CD4-positive, alpha-beta T cell treated with Interleukin-15 for 1 hour (primary cell): ENCODE results near the gene ANKS3.

Experiments
- DNase-seq: peaks from one replicate; pipeline ENCODE4 v3.0.0-alpha.2; 2020

The ANKS3 gene

DNA sequence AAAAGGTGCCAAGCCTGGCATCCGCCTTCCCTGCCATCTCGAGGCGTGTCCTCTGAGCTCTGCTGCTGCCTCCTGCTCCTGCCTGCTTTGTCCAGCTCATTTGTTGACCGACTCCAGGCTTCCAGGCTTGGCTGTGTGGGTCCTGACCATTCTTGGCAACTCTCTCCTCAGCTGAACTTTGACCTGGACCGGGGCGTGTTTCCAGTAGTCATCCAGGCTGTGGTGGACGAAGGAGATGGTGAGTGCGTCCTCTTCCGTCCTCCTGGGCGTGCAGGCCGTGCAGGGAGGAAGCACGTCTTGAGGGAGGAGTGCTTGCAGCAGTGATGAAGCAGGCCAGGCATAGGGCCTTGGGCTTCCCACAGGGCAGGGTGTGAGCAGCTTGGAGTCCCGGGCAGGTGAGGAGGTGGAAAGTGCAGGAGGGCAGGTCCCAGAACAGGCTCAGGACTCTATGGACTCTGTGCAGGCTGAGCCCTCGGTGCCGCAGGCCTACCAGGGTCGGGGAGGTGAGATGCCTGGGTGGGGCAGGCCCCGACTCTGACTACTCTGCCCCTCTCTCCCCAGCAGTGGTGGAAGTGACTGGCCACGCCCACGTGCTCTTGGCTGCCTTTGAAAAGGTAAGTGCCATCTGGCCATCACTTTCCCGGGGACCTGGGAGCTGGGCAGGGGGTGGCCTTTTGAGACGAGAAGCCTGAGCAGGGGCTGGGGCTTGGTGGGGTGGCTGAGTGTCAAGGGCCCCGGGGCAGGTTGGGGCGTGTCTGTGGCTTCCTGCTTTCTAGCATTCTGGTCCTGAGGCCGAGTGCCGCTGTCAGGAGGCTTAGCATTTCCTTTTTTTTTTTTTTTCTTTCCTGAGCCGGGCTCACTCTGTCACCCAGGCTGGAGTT is 69.3 kb downstream of the ANKS3 start:
- DNase-seq: peak; percentile 54

DNA sequence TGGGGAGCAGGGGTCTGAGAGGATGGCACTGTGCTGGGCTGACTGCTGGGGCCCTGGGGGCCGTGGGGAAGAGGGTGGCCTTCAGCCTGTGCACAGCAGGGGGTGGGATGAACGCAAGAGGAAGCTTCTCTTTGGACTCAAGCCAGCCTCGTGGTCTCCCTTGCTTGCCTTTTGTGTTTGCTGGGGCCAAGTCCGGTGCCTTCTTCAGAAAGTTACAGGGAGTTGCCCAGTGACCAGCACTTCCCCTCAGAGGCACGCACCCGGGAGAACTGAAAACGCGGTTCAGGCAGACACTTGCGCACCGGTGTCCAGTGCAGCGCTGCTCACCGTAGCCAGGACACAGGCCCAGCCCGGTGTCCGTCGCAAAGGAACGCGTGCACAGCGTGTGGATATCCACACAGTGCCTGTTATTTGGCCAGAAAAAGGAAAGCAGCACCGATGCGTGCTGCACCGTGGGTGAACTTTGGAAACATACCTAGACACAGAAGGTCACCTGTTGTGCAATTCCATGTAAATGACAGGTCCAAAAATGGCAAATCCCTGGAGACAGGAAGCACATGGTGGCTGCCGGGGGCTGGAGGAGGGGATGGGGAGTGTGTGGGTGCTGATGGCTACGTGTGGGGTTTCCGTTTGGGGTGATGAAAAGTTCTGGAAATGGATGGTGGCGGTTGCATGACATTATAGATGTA is 70.2 kb downstream of the ANKS3 start:
- DNase-seq: peak; percentile 66

DNA sequence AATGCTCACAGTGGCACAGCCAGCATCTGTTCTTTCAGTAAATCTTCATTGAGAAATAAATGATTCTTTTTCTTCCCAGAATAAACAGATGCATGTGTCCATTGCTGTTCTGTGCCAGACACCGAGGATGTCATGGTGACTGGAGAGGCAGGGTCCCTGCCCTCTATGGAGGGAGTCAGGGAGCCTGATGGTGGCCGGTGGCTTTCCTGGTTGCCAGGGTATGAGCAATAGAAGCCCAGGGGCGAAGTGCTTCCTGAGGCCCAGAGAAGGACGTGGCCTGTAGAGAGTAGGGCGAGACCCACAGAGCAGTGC is 70.7 kb downstream of the ANKS3 start:
- no peak for DNase-seq

DNA sequence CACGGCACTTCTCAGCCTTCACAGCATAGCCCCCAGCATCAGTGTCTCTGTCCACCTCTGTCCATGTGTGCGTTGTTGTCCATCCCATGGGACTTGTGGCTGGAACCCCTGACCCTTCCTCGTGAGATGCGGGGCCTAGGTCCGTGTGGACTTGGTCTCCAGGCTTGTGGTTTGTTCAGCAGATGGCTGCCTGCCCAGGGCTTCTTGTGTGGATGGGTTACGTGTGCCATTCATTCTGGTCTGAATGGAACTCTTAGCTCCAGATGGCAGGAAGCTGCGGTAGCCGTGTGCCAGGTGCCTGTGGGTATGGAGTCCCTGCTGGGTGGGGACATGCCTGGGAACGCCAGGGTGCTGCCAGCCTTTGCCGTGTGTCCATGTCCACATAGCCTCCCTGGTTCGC is 72.4 kb downstream of the ANKS3 start:
- no peak for DNase-seq

DNA sequence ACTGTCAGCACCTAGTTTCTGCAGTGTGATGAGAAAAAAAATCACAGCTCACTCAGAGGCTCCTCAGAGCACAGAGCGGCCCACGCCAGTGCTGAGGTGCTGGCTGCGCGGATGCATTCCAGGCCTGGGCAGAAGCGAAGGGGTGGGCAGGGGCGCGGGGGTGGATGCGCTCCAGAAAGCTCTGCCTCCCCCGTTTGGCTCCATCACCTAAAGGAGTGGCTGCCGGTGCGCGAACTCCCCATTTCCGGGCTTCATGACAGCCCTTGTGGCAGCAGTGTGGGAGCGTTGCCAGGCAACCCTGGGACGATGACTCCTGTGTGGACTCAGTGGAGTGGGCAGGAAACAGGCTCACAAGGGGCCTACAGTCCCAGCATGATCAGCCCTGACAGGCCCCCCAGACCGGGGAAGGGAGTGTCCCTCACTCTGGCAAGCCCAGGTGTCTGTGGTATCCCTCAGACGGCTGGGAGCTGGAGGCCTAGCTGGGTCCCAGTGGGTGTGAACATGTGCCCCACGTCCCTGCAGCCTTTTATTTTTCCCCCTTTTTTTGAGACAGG is 73.5 kb downstream of the ANKS3 start:
- DNase-seq: peak; percentile 55

DNA sequence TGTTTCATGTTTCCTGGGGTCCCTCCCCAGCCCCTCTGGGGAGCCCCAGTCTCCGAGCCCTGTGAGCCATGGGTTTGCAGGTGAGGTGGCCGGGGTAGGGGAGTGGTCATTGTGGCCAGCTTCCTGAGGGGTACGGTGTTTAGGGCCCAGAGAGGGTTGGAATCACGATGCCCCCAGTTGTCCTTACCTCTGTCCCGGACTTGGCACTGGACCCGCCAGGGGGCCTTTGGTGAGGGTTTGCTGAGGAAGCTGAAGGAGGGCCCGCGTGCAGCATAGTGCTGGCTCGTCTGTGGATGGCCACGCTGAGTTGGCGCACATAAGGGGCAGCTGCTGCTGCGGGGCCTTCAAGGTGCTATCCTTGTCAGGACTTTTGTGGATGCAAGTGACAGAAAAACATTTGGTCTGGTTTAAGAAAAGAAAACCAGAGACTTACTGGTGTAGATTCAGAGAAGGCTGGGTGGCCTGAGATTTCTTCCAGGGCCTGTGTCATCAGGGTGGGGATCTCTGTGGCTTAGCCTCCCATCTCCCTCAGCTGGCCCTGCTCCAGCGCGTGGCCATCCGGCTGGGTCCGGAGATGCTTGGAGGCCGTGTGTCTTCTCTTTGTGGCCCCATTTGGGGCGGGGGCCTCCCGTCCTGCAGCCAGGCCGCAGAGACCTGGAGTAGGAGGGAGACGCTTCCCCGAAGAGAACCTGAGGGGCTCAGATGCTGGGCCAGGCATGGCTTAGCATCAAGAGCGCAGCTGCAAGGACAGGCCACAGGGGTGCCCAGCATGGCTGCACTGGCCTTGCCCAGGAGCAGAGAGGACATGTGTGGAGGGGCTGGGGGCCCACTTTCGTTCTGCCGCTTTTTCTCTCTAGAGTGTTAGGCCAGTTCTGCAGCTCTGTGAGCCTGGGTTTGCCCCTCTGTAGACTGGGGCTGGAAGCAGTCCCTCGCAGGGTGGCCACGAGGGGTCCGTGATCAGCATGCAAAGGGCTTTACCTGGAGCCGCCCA is 74.4 kb downstream of the ANKS3 start:
- no peak for DNase-seq

DNA sequence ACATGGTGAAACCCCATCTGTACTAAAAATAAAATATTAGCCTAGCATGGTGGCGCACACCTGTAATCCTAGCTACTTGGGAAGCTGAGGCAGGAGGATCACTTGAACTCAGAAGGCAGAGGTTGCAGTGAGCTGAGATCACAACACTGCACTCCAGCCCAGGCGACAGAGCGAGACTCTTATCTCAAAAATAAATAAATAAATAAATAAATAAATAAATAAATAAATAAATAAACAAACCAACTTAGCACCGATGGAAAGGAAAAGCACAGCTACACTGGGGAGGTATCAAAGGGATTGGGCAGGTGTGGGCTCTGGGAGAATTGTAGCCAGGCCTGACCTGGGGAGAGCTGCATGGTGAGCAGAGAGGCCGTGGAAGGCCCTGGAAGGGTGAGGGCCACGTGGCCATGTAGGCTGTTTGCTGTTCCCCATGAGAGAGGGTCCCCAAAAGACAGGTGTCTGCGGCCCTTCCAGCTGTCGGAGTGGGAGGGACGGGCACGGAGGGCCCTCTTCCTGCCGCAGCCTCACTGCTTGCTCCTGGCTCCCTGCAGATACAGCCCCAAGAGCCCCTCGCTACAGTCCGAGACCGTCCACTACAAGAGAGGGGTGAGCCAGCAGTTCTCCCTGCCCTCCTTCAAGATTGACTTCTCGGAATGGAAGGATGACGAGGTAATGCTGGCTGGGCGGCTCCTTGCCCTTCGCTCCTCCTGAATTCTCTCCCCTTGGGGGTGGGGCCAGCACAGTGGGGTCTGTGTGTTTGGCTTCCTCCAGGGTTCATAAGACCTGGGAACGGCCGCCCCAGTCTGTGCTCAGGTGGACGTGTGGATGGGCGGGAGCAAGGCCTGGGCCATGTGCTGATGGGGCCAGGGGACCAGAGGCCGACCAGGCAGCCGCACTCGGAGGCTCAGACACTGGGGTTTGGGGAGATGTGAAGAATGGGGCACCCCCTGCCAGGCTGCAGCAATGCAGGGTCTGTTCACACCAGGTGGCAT is 77.1 kb downstream of the ANKS3 start:
- no peak for DNase-seq

DNA sequence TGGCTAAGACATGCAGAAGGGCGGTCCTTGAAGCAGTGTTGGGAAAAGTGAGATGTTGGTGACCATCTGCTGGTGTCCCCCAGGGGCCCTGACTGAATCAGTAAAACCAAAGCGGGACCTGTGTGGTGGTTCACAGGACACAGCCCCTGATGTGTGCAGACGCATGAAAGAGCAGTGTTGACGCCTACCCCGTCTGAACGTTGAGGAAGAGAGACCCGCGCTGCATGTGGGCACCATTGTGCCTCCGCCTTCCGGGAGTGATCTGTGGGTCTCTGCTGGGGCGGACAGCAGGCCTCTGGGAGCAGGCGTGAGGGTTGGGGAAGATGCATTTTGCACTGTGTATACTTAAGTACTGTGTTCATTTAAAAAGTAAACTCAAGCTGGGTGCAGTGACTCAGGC is 77.8 kb downstream of the ANKS3 start:
- DNase-seq: no peak

DNA sequence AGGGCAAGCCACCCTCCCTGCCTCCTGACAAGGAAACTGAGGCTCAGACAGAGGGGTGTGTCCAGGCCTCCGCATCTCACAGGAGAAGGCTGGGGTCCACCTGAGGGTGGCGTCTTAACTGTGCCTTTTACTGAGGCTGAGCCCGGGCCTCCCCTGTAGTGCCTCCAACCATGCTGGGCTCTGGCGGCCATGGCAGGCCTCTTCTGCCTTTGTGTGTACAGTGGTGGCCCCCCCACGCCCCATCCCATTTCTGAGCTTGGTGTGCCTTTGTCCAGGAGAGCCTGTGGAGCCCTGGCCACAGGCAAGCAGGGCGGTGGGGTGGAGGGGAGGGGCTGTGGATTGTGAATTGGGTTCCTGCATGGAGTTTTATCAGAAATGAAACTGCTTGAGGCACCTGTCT is 78.3 kb downstream of the ANKS3 start:
- DNase-seq: no peak

DNA sequence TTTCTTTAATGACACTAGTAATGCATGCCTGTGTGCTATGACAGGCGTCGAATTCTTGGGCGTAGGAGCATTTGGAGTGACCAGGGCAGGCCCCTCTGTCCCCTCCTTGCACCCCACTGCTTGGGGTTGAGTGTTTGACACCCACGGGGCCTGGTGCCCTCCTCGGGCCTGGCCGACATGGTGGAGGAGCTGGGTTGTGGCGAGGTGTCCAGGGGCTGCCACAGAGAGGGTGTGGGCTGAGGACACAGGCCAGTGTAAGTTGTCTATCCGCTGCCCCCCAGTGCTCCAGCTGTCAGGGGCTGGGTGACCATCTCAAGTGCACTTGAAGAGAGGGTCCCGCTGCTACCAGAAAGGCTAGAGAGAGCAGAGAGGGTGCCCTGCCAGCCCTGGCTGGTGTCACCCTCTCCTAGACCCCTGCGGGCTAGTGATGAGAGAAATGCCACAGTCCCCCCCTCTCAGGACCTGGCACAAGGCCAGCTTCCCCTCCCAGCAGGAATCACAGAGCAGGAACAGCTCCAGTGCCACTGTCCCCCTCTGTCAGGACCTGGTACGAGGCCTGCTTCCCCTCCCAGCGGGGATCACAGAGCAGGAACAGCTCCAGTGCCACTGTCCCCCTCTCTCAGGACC is 79.0 kb downstream of the ANKS3 start:
- no peak for DNase-seq

DNA sequence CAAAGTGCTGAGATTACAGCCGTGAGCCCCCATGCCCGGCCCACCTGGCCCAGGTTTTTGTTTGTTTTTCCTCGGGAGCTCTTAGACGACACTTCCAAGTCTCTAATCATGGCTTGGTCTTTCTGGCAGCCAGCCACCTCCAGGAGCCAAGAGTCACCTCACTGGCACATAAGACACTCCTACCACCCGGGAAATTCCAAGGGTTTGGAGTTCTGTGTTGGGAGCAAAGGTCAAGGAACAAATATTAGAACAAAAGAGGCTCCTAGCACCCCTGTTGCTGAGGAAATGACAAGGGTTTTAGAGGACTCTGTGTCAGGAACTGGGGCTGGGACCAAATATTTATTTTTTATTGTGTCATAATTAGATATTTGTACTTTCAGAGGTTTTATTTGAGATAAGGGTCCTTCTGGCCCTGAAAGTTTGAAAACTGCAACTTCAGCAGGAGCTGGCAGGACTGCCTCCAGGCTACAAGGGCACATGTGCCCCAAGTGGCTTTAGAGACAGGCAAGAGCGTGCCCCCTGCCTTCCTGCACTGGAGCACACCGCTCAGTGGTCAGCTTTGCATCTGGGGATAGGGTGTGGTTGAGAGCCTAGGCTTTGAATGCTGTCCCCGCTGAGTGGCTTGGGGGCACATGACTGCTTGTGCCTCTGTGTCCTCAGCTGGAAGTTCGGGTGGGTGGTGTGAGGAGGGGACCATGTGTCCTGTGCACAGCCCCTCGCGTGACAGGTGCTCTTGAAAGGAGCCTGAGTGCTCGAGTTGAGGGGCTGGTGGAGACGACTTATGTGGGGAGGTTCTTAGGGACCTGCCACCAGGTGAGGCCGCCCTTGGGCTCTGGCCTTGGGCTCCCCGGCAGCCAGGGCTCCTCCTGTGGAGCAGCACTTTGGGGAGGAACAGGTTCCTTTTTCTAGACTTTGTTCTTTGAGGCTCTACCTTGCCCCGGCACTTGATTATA is 79.8 kb downstream of the ANKS3 start:
- no peak for DNase-seq

DNA sequence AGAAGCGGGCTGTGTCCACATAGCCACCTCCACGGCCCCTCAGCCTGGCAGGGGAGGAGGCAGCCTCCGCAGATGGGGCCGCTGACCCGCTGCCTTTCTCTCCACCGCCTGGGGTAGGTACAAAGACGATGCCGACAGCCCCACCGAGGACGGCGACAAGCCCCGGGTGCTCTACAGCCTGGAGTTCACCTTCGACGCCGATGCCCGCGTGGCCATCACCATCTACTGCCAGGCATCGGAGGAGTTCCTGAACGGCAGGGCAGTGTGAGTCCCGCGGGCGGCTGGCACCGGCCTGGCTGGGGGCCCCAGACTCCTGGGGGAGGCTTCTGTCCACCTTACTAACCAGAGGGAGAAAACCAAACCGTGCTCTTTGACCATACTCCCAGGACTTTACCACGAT is 81.5 kb downstream of the ANKS3 start:
- no peak for DNase-seq

DNA sequence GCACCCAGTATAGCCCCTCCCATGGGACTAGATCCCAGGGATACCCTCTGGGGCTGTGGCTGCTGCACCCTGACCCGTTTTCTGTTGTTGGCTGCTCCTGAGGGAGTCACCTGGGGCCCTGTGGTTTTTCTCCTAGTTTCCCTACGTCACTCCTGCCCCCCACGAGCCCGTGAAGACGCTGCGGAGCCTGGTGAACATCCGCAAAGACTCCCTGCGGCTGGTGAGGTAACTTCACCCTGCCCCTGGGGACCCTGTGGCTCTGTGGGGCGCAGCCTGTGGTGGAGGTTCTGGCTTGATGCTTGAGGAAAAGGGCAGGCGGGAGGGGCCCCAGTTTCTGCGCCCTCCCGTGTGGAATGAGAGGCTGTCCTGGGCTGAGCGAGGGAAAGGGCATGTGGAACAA is 82.2 kb downstream of the ANKS3 start:
- no peak for DNase-seq

DNA sequence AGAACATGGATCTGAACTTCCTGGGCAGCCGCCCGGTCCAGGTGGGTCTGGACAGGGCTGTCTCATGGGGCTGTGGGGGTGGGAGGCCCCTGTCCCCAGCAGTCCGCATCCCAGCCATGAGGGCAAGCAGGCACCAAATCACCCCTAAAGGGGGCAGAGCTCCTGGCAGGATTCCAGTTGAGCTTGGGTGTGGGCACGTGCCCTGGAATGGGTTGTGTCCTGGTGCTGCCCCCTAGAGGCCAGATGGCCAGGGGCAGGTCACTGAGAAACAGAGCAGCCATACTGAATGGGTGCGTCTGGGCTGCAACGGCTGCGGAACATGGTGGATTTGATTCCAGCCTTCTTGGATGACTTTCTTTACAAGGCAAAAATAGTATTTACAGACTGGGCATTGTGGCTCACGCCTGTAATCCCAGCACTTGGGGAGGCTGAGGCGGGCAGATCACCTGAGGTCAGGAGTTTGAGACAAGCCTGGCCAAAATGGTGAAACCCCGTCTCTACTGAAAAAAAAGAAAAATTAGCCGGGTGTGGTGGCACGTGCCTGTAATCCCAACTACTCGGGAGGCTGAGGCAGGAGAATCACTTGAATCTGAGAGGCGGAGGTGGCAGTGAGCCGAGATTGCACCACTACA is 83.5 kb downstream of the ANKS3 start:
- peak; percentile 79 for DNase-seq

DNA sequence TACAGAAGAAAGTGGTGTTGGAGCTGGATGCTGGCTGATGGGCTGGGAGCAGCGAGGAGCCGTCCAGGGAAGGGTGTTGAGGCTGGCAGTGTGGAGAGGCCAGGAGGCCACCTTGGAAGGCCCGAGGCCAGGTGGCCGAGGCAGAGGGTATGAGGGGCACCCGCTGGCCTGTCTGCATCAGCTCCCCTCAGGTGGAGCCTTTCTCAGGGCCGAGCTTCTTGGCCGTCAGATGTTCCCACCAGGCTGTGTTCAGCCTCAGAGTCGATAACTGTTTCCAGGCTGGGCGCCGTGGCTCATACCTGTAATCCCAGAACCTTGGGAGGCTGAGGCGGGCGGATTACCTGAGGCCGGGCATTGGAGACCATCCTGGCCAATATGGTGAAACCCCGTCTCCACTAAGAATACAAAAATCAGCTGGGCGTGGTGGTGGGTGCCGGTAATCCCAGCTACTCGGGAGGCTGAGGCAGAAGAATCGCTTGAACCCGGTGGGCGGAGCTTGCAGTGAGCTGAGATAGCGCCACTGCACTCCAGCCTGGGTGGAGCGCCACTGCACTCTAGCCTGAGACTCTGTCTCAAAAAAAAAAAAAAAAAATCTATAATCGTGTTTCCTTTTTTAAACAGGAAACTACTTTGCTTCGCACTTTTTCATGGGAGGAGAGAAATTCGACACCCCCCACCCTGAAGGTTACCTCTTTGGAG is 84.2 kb downstream of the ANKS3 start:
- no peak for DNase-seq

DNA sequence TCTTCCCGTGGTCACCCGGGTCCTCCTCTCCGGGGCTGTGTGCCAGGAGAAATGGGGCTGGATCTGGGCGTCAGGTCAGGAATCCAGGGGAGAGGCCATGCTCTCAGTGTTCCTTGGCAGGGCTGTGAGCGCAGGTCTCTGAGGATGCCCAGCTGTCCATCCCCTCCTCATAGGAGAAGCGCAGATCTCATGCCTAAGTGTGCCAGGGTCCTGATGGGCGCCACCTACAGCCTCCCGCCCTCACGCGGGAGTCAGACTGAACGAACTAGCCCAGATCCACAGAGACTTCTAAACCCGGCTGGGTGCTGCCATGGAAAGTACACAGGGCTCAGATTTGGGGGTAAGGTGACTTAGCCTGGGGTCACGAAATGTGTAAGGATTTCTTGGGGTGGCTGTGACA is 85.2 kb downstream of the ANKS3 start:
- DNase-seq: no peak

DNA sequence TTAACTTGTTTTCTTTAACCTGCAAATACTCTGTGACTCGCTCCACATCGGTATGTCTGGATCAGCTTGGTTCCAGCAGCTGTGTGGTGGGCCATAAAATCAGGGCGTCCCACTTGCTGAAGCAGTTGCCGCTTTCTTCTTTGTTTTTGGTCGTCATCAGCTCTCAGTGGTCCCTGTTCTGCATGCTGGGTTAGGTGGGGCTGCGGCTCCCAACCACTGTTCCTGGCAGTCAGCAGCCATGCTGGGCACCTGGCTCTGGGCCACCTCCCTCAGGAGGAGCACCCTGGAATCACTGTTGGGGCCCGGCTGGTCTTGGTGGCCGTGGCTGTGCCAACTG is 86.5 kb downstream of the ANKS3 start:
- DNase-seq: no peak

DNA sequence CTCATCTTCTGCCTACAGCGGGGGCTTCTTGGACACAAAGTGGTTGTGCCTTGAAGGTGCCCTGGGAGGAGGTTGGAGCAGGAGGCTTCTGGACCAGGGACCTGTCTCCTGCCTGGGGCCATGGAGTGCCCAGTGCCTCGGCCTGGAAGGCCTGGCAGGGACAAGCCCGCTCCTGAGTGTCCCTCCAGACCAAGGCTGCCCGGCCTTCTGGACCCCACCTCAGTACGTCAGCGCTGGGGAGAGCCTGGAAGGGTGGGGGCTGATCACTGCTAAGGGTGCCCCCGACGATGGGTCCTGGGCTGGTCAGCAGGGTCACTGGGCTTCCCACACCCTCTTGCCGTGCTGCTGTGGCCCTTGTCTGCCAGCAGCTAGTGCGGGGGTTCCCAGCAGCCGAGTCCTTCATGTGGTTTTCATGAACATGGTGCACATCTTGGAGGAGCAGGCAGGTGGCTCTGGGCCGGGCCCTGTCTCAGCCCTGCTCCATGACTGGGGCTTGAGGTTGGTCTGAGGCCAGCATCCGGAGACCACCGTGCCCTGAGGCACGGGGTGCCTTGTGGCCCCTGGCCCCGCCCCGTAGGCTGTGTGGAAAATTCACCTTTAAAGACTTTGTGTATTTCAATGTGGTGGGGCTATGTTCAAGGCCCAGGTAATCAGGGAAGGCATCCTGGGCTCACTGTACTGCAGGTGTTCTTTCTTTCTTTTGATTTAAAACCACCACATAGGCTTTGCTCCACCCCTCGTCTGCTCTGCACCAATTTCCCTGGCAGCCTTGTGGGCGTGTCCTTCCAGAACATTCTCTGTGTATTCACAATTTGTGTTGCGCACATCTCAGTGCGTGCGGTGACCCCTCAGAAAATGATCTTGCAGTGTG is 87.1 kb downstream of the ANKS3 start:
- DNase-seq: no peak
